CD4-positive, CD25-positive, alpha-beta regulatory T cell (primary cell): ENCODE data around the gene TRMT61A. TPM values are rescaled to one million over a fixed set of nuclear protein-coding genes. Genes with fewer than 3 reads are reported as not detected.

Experiments
- ATAC-seq, 2 donors: fragments of 150-1000 bp; cut with Tn5 transposase; one replicate each; pipeline ENCODE4 v1.10.0; 2021; ENCODE audit warnings: low read depth in 2 of 2, moderate number of reproducible peaks in 2 of 2, moderate library complexity in 1 of 2
- DNase-seq, 3 donors: peaks; one replicate each; pipeline versions ENCODE4 v3.0.0 to v3.0.0-alpha.2; 2012 to 2022; ENCODE audit warnings: mixed read lengths in 1 of 3
- H3K27ac ChIP-seq: one replicate; pipeline ENCODE4 v1.7.0; 2013; ENCODE audit warnings: mild to moderate bottlenecking, low read length; ENCODE audit not compliant: insufficient read depth, poor library complexity, severe bottlenecking
- H3K27me3 ChIP-seq: one replicate; pipeline ENCODE4 v1.7.0; 2013; ENCODE audit warnings: low read length; ENCODE audit not compliant: control insufficient read depth, insufficient read depth
- H3K36me3 ChIP-seq: one replicate; pipeline ENCODE4 v1.7.0; 2013; ENCODE audit warnings: mild to moderate bottlenecking, low read length, moderate library complexity; ENCODE audit not compliant: control insufficient read depth, insufficient read depth
- H3K4me1 ChIP-seq: 2 replicates; pipeline ENCODE4 v1.7.0; 2013; ENCODE audit warnings: mild to moderate bottlenecking, low read length; ENCODE audit not compliant: insufficient read depth, control insufficient read depth, poor library complexity, severe bottlenecking
- H3K4me3 ChIP-seq: one replicate; pipeline ENCODE4 v1.7.0; 2013; ENCODE audit warnings: low read depth, mild to moderate bottlenecking, low read length, moderate library complexity
- H3K9me3 ChIP-seq, 2 experiments: 1 replicate in 1 of 2; 2 replicates in 1 of 2; pipeline ENCODE4 v1.7.0; 2013; ENCODE audit warnings: low read length in 2 of 2, mild to moderate bottlenecking in 1 of 2, moderate library complexity in 1 of 2; ENCODE audit not compliant: control insufficient read depth in 2 of 2
- H3K27ac Mint-ChIP-seq, 3 donors: one replicate each; pipeline ENCODE4 v1.8.0; 2020 to 2022; ENCODE audit warnings: mild to moderate bottlenecking in 3 of 3, mixed read lengths in 3 of 3, moderate library complexity in 2 of 3
- H3K27me3 Mint-ChIP-seq: one replicate; pipeline ENCODE4 v1.8.0; 2022; ENCODE audit warnings: mild to moderate bottlenecking, mixed read lengths
- H3K36me3 Mint-ChIP-seq: one replicate; pipeline ENCODE4 v1.8.0; 2020; ENCODE audit warnings: mixed read lengths
- H3K4me1 Mint-ChIP-seq, 4 donors: one replicate each; pipeline ENCODE4 v1.8.0; 2020 to 2022; ENCODE audit warnings: mixed read lengths in 4 of 4, mild to moderate bottlenecking in 1 of 4
- H3K4me3 Mint-ChIP-seq, 4 donors: one replicate each; pipeline ENCODE4 v1.8.0; 2020 to 2022; ENCODE audit warnings: mild to moderate bottlenecking in 4 of 4, mixed read lengths in 4 of 4, moderate library complexity in 3 of 4
- H3K9me3 Mint-ChIP-seq, 7 donors: one replicate each; pipeline ENCODE4 v1.8.0; 2020 to 2022; ENCODE audit warnings: mixed read lengths in 7 of 7, mild to moderate bottlenecking in 3 of 7, moderate library complexity in 2 of 7
- polyA plus RNA-seq, 4 donors: library from polyadenylated mRNA; unstranded; fragments of 300-500 nt; fragmentation: Illumina TruSeq; gene quantifications; one replicate each; pipeline ENCODE4 v1.2.3, GENCODE V29; 2021
- total RNA-seq: library from RNA; stranded (reverse); gene quantifications from one replicate; pipeline ENCODE4 v1.2.3, GENCODE V29; 2022

Gene TRMT61A
- total and polyA plus RNA-seq, 5 donors from 2014 or later, result 3.7 to 9.7 (median 7.1) TPM

- Mint-ChIP-seq H3K4me1 (peaks cover 0 to 26% (median 16%) of the 10 kb centered on the region in 4 donors), H3K9me3 (no peaks in the 10 kb centered on the region), H3K36me3 (no peaks in the 10 kb centered on the region), H3K4me3 (peak overlapping the region in 1 of 4 donors; percentile 47), H3K27ac (peak overlapping the region in 1 of 3 donors; percentile 22), H3K27me3 (no peaks in the 10 kb centered on the region)
- H3K27ac ChIP-seq, result no peak overlapping the region
- H3K27me3 ChIP-seq, result no peaks in the 10 kb centered on the region
- no peaks in the 10 kb centered on the region for H3K9me3 ChIP-seq
- peaks cover 10% of the 10 kb centered on the region for H3K36me3 ChIP-seq
- no peak for DNase-seq
- peaks cover 4% of the 10 kb centered on the region for H3K4me1 ChIP-seq
- no peak overlapping the region for H3K4me3 ChIP-seq
- no peak for ATAC-seq
Observed at GRCh38 chr14:103568952-103569351, 40.0 kb downstream of the TRMT61A start.

- Histone ChIP-seq H3K9me3 (no peaks in the 10 kb centered on the region), H3K27ac (no peak overlapping the region), H3K4me1 (no peaks in the 10 kb centered on the region), H3K27me3 (no peaks in the 10 kb centered on the region), H3K36me3 (peaks cover 14% of the 10 kb centered on the region), H3K4me3 (no peak overlapping the region)
- DNase-seq, result no peak
- no peak for ATAC-seq
- Mint-ChIP-seq H3K36me3 (peaks cover 4% of the 10 kb centered on the region), H3K27ac (peak overlapping the region in 1 of 3 donors; percentile 22), H3K9me3 (no peaks in the 10 kb centered on the region), H3K4me3 (peak overlapping the region in 1 of 4 donors; percentile 47), H3K27me3 (no peaks in the 10 kb centered on the region), H3K4me1 (peaks cover 0 to 22% (median 12%) of the 10 kb centered on the region in 4 donors)
Observed at GRCh38 chr14:103569408-103569807, 40.4 kb downstream of the TRMT61A start.

DNA sequence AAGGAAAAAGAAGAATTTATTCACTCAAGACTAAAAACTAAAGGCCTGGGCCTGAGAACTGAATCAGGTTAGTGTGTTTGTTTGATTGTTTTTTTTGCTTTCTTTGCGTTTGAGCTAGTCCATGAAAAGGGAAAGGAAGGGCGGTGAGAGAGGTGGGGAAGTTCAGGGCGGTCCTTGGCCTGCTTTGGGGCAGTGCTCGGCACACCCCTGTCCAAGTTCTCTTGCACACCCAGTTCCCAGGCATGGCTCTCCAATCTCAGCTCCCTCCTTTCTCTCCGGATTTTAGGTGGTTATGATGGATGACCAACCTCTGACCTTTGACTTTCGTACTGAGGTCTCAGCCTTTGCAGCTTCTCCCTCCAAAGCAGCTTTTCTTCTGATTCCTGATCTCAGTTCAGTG, 45.1 kb downstream of the TRMT61A start:
- H3K4me1 Mint-ChIP-seq, result peaks cover 0 to 5% (median 0%) of the 10 kb centered on the region in 4 donors
- Histone ChIP-seq H3K27me3 (no peaks in the 10 kb centered on the region), H3K4me3 (no peak overlapping the region), H3K4me1 (no peaks in the 10 kb centered on the region), H3K36me3 (peaks cover 42% of the 10 kb centered on the region), H3K9me3 (no peaks in the 10 kb centered on the region), H3K27ac (no peak overlapping the region)
- DNase-seq, result no peak
- no peak overlapping the region for H3K27ac Mint-ChIP-seq
- no peaks in the 10 kb centered on the region for H3K9me3 Mint-ChIP-seq
- ATAC-seq, result no peak
- H3K27me3 Mint-ChIP-seq, result no peaks in the 10 kb centered on the region
- H3K4me3 Mint-ChIP-seq, result no peak overlapping the region
- peaks cover 25% of the 10 kb centered on the region for H3K36me3 Mint-ChIP-seq

DNA sequence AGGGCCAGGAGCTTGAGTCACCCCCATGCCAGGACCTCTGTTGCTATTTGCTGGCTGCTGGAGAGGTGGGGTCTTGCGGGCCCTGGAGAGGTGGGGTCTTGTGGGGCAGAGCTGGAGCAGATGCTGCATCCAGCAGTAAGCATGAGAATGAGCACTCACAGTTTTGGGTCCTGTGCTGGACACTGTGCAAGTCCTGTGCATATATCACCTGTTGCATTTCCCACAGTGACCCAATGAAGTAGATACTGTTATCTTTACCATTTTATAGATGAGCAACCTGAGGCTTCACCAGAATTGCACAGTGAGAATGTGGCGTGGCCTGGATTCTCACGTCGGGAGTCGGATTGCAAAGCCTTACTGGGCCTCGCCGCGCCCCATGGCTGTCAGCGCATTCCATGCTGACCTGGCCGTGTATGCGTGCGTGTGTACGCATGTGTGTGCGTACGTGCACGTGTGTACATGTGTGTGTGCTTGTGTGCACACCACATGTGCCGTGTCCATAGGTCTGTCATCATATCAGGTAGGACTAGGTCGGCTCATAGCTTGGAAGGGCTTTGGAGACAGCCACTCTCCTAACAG, 45.8 kb downstream of the TRMT61A start:
- Histone ChIP-seq H3K36me3 (peaks cover 43% of the 10 kb centered on the region), H3K4me1 (no peaks in the 10 kb centered on the region), H3K9me3 (no peaks in the 10 kb centered on the region), H3K27ac (no peak overlapping the region), H3K27me3 (no peaks in the 10 kb centered on the region), H3K4me3 (no peak overlapping the region)
- Mint-ChIP-seq H3K27me3 (no peaks in the 10 kb centered on the region), H3K9me3 (no peaks in the 10 kb centered on the region), H3K4me1 (peaks cover 0 to 5% (median 0%) of the 10 kb centered on the region in 4 donors), H3K36me3 (peaks cover 25% of the 10 kb centered on the region), H3K27ac (peak overlapping the region in 1 of 3 donors; percentile 69), H3K4me3 (no peak overlapping the region)
- DNase-seq, result no peak
- ATAC-seq, result no peak

DNA sequence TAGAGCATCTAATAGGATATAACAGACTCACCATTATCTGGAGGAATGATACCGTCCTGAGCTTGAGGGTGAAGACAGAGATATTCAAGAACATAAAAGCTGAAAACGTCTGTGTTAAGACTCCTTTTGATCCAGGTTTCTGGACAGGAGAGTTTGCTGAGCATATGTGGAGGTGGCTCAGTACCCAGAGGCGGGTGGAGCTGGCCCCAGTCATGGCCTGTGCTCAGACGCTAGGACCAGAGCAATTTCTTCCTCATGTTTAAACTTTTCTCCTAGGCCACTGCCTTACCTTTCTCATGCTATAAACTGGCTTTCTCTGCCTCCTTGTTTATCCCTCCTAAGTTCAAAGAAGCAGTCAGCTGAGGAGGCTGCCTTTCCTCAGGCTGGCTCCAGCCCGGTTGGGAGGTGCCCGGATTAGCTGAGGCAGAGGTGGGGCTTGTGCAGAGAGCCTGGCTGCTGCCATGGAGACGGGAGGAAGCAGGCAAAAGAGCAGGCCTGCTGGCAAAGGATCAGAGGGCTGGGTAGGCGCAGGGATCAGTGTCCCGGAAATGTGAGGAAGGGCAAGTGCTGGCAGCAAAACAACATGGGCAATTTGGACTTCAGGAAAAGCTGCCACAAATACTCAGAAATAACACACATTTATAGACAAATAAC, 47.5 kb downstream of the TRMT61A start:
- no peak for DNase-seq
- Histone ChIP-seq H3K9me3 (no peaks in the 10 kb centered on the region), H3K27ac (no peak overlapping the region), H3K4me1 (no peaks in the 10 kb centered on the region), H3K27me3 (no peaks in the 10 kb centered on the region), H3K36me3 (peaks cover 44% of the 10 kb centered on the region), H3K4me3 (no peak overlapping the region)
- ATAC-seq, result no peak
- Mint-ChIP-seq H3K4me3 (no peak overlapping the region), H3K36me3 (peaks cover 30% of the 10 kb centered on the region), H3K4me1 (peaks cover 0 to 5% (median 0%) of the 10 kb centered on the region in 4 donors), H3K9me3 (no peaks in the 10 kb centered on the region), H3K27me3 (no peaks in the 10 kb centered on the region), H3K27ac (no peak overlapping the region)

DNA sequence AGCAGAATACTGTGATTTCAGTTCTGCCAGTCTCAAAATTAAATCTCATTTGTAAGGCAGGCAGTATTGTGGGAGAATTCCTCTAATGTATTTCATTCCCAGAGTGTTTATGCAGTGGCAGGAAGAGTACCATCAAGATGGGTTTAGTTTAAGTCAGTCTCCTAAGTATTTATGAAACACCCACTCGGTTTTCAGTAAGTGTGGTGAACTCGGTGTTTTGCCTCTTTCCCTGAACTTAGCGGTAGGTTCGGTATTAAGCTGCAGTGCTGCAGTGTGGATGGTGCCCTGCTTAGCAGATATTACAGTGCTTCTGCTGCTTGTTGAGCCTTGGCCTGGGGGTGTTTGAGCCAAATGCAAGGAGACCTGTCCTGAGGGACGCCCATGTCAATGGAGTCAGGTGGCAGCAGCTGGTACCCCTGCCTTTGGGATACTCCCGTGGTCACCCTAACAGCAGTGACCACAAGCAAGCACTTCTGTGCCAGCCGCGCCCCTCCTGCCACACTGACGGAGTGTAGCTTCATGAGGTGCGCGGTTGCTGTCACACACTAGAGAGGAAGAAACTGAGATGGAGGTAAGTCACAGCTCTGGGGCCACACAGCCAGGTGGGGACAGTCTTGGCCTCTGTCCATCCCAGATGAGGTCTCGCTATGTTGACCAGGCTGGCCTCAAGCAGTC, 49.5 kb downstream of the TRMT61A start:
- ATAC-seq (no peak), DNase-seq (no peak)
- Mint-ChIP-seq H3K4me1 (peaks cover 0 to 6% (median 0%) of the 10 kb centered on the region in 4 donors), H3K36me3 (peaks cover 36% of the 10 kb centered on the region), H3K4me3 (no peak overlapping the region), H3K9me3 (no peaks in the 10 kb centered on the region), H3K27me3 (no peaks in the 10 kb centered on the region), H3K27ac (no peak overlapping the region)
- Histone ChIP-seq H3K36me3 (peaks cover 40% of the 10 kb centered on the region), H3K4me3 (no peak overlapping the region), H3K9me3 (no peaks in the 10 kb centered on the region), H3K27me3 (no peaks in the 10 kb centered on the region), H3K4me1 (no peaks in the 10 kb centered on the region), H3K27ac (no peak overlapping the region)

DNA sequence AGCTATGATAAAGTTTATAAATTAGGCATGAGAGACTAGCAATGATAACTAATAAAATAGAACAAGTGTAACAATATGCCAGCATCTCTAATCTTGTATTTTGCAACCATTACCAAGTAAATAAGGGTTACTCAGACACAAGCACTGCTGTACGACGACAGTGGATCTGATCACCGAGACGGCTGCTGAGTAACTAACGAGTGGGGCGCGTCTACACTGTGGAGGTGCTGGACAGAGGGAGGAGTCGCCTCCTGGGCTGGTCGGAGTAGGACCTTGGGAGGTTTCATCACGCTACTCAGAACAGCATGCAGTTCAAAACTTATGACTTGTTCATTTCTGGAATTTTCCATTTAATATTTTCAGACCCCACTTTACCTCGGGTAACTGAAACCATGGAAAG, 52.2 kb downstream of the TRMT61A start:
- H3K27me3 Mint-ChIP-seq, result no peaks in the 10 kb centered on the region
- H3K36me3 Mint-ChIP-seq, result peaks cover 25% of the 10 kb centered on the region
- no peak for ATAC-seq
- DNase-seq, result no peak
- Histone ChIP-seq H3K9me3 (no peaks in the 10 kb centered on the region), H3K4me3 (no peak overlapping the region), H3K27ac (no peak overlapping the region), H3K27me3 (no peaks in the 10 kb centered on the region), H3K36me3 (peaks cover 21% of the 10 kb centered on the region), H3K4me1 (no peaks in the 10 kb centered on the region)
- H3K27ac Mint-ChIP-seq, result peak overlapping the region in 1 of 3 donors; percentile 23
- peaks cover 0 to 3% (median 1%) of the 10 kb centered on the region in 4 donors for H3K4me1 Mint-ChIP-seq
- H3K4me3 Mint-ChIP-seq, result no peak overlapping the region
- no peaks in the 10 kb centered on the region for H3K9me3 Mint-ChIP-seq
